Retinal pigment epithelial cell (primary cell): ENCODE results near the gene EPS8L3.

ENCODE experiments used
- DNase-seq: peaks from one replicate; pipeline ENCODE4 v3.0.0-alpha.2; 2010; ENCODE audit warnings: low read depth
- H3K4me3 ChIP-seq: 2 replicates; pipeline ENCODE4 v1.5.1; 2011; ENCODE audit warnings: mild to moderate bottlenecking, low read length, control low read depth, moderate library complexity
- TF ChIP-seq, protein P1 (sequence below): conservative IDR thresholded peaks from 2 replicates; pipeline ENCODE4 v1.5.1; 2011; ENCODE audit warnings: low read depth, low read length, control low read depth, inconsistent platforms

EPS8L3 gene

DNA sequence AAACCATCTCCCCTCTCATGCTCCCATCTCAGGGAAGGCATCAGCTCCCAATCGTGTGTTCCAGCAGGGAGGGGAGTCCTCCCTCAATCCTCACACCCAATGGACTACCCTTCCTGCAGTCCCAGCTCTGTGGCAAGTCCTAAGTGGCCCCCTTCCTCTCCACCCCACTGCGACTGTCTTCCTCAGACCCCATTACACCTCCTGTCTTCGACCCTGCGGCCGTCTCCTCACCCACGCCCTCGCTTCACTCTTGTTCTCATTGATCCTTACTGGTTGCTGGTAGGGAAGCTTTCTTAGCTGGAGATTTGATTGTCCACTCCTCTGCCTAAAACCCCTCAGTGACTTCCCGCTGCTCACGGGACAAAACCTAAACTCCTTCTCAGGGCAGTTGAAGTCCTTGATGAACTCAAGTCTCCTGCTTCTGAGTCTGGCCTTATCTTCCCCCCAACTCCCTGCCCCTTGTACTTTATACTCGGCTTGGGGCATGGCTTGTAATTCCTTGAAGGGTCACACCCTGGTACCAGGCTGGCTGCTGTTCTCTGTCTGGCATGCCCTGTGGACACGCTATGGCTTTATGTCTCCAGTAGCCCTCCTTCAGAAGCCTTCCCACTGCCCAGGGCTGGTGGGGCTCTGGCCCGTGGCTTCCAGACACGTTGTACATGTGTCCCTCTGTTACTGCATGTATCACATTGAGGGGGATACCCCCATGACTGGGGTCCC, 2.3 kb upstream of the EPS8L3 start:
- no peak for DNase-seq
- TF ChIP-seq, protein P1, sequence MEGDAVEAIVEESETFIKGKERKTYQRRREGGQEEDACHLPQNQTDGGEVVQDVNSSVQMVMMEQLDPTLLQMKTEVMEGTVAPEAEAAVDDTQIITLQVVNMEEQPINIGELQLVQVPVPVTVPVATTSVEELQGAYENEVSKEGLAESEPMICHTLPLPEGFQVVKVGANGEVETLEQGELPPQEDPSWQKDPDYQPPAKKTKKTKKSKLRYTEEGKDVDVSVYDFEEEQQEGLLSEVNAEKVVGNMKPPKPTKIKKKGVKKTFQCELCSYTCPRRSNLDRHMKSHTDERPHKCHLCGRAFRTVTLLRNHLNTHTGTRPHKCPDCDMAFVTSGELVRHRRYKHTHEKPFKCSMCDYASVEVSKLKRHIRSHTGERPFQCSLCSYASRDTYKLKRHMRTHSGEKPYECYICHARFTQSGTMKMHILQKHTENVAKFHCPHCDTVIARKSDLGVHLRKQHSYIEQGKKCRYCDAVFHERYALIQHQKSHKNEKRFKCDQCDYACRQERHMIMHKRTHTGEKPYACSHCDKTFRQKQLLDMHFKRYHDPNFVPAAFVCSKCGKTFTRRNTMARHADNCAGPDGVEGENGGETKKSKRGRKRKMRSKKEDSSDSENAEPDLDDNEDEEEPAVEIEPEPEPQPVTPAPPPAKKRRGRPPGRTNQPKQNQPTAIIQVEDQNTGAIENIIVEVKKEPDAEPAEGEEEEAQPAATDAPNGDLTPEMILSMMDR, result no peak
- no peak overlapping the region for H3K4me3 ChIP-seq

DNA sequence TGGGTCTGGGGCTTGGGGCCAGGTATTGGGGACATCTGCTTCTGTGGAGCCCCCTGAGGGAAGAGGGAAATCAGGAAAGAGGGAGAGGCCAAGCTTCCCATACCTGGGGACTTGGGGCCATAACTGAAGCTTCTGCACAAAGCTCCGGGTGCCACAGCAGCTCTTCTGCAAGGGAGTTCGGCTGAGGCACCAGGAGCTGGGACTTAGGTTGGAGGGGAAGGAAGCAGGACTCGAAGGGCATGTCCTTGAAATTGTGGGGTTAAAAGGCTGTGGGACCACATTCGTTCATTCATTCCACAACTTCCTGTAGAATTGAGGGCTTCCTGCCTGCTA, 1.7 kb upstream of the EPS8L3 start:
- TF ChIP-seq, protein P1, result no peak
- DNase-seq, result no peak
- H3K4me3 ChIP-seq, result no peak overlapping the region

DNA sequence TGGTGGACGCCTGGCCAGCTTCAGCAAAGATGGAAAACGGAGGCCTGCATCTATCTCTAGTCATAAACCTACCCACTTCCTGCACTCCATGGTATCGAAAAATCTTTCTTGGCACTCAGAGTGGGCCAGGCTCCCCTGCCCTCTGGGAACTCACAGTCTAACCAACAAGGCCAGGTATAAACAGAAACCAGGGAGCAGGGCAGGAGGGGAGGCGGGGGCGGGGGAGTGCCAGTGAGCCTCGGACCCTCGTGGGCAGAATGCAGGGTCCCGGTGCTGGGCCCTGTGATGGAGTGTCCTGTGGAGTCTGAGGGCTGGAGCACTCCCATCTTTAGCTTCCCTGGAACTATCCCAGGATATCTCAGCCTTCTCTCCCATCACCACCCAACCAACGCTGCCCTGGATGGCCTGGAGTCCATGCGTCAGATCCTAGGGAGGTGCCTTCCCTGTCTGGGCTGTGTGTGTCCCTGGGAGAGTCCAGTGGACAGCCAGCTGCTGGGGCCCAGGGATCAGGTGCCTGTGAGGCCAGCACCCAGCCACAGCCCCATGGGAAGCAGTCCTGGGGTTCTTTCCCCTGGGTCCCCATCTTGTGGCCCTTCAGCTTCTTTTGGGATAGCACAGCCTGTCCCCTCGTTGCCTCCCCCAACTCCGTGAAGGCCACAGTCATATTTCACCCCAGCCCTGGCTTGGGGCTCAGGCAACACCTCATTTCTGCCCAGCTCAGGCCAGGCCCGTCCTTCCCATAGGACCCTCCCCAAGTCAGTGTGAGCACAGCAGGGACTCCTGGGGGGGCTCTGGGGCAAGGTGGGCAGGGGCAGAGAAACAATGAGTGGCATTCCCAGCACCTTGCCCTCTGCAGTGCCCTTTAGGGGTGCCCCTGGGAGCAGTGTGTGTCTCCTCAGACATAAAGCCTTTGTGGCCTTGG, 1.1 kb upstream of the EPS8L3 start:
- TF ChIP-seq, protein P1, result no peak
- no peak overlapping the region for H3K4me3 ChIP-seq
- DNase-seq, result no peak

DNA sequence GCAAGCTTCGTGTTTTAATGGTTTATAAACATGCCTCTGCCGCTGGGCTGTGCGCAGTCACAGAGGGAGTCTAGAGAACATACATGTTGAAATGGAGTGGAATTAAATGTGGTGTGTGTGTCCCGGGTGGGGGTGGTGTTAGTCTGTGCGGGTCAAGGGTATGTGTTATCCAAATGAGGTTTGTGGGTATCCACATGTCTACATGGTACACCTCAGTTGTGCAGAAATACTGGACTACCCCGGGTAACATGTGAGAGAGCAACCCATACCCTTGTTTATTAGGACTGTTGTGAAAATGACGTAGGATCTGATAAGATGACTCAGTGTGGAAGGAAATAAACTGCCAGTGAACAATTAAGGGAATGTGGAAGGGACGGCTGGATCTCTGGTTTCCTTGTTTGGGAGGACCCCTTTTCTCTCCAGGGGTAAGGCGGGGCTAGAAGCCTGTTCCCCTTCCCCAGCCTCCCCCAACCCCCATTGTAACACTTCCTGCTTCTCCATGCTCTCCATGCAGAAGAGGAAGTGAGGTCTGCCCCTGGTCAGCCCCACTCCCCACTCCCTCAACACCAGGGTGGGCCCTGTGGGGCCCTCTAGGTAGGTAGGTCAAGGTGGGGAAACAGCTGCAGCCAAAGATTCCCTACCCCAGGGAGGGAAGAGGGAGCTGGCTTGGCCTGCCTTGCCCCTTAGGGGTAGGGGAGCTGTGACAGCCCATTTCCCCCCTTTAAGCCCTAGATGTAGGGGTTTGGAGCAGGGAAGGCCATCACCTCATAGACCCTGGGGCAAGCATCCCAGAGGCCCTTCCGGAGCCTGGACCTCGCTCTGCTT, 690 bp downstream of the EPS8L3 start:
- TF ChIP-seq, protein P1, result no peak
- peak; percentile 38 for DNase-seq
- no peak overlapping the region for H3K4me3 ChIP-seq

DNA sequence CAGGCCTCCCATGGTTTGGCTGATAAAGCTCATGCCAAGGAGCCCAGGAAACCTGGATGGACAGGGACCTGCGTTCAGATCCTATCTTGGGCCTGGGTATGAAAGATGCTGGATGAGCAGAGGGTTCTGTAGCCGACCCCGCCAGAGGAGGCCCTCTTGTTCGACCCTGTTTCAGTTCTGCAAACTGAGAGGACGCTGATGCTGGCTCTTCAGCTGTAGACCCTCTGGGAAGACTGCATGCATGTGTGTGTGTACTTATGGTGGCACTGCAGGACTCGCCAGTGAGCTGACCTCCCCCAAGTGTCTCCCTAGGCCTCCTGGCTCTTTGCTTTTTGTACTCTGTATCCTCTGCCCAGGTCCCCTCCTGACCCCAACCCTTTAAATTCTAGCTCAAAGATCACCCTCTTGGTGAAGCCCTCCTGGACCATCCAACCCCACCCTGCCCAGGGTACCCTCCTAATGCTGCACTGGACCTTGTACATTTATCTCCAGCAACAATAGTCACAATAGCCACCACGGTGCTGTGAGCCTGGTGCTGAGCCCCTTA, 1.6 kb downstream of the EPS8L3 start:
- no peak overlapping the region for H3K4me3 ChIP-seq
- DNase-seq, result no peak
- TF ChIP-seq, protein P1, result no peak

DNA sequence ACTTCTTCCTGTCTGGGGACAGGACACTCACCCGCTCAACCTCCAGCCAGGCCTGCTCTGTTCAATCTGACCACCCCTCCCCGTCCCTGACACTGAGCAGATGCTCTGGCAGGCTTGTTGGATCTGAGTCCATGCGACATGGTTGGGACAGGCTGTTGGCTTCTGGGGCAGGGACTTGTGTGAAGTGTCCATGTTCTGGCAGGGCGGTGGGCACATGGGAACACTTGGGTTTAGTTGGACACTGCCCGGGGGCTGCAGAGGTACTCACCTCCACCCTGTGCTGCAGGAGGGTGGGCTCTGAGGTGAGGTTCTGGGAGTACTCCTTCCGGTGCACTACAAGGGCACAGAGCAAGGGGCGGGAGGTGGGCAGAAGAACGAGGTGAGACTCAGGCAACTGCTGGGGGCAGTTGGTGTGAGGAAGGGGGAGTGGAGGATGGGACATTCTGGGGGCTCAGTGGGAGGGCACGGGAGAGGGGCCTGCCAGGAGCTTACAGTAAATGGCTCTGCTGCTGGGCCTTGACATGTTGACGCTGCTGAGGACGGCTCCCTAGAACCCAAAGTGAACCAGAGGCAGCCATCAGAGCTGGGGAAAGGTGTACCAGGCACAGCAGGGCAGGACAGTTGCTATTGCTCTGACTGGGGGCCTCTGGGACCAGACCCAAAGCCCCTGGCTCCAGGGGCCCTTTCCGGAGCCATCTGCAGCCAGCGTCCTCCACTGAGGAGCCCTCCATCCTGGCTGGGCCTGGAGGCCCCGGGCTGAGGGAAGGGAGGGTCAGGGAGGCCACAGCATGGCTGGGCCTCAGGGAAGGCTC, 2.3 kb downstream of the EPS8L3 start:
- no peak overlapping the region for H3K4me3 ChIP-seq
- TF ChIP-seq, protein P1, result no peak
- no peak for DNase-seq
